Stomach (tissue), 4 donors: ENCODE results near the gene TK1.

ENCODE experiments used
- POLR2A ChIP-seq, 4 donors: fragments of 450-650 bp; IDR thresholded peaks; one replicate each; pipeline ENCODE4 v1.6.1; 2016; ENCODE audit warnings: antibody characterized with exemption in 4 of 4, control low read depth in 2 of 4, mild to moderate bottlenecking in 1 of 4, moderate library complexity in 1 of 4
- POLR2AphosphoS5 ChIP-seq, 3 donors: sonication (generic); formaldehyde crosslinking; IDR thresholded peaks; one replicate each; pipeline ENCODE4 v1.6.1; 2016; ENCODE audit warnings: antibody characterized with exemption in 3 of 3
- TF ChIP-seq, protein P1 (sequence below), 7 experiments: fragments of 450-650 bp in 4 of 7; fragments of 200-600 bp in 3 of 7; sonication (generic) in 3 of 7; IDR thresholded peaks; one replicate each; pipeline ENCODE4 v1.5.1; 2016 to 2019; ENCODE audit warnings: antibody characterized with exemption in 7 of 7, control low read depth in 2 of 7, mild to moderate bottlenecking in 1 of 7

DNA sequence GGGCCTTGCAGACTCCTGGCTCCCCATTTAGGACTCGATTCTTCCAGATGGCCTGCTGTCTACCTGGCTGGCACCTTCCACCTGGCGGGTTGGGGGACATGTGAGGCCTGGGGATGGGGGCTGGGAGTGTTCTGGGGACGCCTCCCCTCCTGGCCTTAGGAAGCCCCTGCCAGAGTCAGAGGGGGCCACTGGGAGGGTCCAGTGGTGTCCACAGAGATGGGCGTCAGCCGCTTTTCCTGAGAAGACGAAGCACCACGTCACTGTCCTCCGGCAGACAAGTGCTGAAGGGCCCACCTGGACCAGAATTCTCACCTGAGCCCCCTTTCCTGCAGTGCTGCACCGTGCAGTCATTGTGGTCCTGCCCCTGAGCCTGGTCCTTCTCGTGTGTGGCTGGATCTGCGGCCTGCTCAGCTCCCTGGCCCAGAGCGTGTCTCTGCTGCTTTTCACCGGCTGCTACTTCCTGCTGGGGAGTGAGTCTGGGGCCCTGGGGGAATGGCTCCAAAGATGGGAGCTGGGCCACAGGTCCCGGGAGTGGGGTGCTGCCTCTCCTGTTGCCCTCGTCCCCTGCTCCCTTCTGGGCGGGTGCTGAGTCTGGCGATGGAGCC is 47.5 kb upstream of the TK1 start:
- TF ChIP-seq, protein P1, sequence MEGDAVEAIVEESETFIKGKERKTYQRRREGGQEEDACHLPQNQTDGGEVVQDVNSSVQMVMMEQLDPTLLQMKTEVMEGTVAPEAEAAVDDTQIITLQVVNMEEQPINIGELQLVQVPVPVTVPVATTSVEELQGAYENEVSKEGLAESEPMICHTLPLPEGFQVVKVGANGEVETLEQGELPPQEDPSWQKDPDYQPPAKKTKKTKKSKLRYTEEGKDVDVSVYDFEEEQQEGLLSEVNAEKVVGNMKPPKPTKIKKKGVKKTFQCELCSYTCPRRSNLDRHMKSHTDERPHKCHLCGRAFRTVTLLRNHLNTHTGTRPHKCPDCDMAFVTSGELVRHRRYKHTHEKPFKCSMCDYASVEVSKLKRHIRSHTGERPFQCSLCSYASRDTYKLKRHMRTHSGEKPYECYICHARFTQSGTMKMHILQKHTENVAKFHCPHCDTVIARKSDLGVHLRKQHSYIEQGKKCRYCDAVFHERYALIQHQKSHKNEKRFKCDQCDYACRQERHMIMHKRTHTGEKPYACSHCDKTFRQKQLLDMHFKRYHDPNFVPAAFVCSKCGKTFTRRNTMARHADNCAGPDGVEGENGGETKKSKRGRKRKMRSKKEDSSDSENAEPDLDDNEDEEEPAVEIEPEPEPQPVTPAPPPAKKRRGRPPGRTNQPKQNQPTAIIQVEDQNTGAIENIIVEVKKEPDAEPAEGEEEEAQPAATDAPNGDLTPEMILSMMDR (IDR thresholded peaks at IDR 0.05) = no peak
- no peak for TF ChIP-seq POLR2AphosphoS5 (IDR thresholded peaks at IDR 0.05)
- TF ChIP-seq POLR2A (IDR thresholded peaks at IDR 0.05) = no peak
